ENCODE data around the gene WDR54. TPM values are rescaled to one million over a fixed set of nuclear protein-coding genes. Genes with fewer than 3 reads are reported as not detected.
"Not testable (repeated sequence)": the region's sequence is repeated elsewhere in the genome, so short reads cannot be mapped to it uniquely, and the experiment has no call there.

The WDR54 gene
- total and polyA plus RNA-seq, 4 donors = 15.4 to 42.3 (median 32.0) TPM

DNA sequence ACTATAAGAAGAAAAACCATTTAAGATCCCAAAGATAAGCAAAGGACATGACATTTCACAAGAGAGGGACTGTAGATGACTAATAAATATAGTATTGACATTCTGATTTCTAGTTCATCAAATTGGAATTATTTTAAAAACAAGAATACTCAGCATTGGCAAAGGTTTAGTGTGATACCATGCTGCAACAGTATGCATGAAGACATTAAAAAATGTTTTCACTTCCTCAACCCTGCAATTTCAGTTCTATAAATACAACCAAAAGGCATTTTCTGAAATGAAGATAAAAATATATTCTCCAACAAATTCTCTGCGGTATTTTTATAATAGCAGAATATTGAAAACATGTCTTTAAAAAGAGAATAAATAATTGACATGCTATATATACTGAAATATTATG is 2.2 kb upstream of the WDR54 start:
- no peak for TF ChIP-seq CTCF (IDR thresholded peaks at IDR 0.05; ENCODE audit: control extremely low read depth, extremely low read depth)
- no peak overlapping the region for H3K9ac ChIP-seq (ENCODE audit: insufficient read depth in 1 of 2, low read length in 2 of 2)
- H3K4me1 ChIP-seq (ENCODE audit: control insufficient read depth in 5 of 5, insufficient read depth in 5 of 5, low read length in 5 of 5) = peaks cover 0 to 24% (median 0%) of the 10 kb centered on the region in 5 donors
- H3K4me3 ChIP-seq = no peak overlapping the region
- ATAC-seq (ENCODE audit: insufficient read depth, low FRiP score) = no peak
- H3K36me3 ChIP-seq (ENCODE audit: control insufficient read depth in 4 of 4, insufficient read depth in 4 of 4, low read length in 4 of 4) = no peaks in the 10 kb centered on the region
- no peak for DNase-seq
- no peaks in the 10 kb centered on the region for H3K27me3 ChIP-seq (ENCODE audit: control insufficient read depth in 3 of 3, insufficient read depth in 3 of 3, low read length in 2 of 3)
- WGBS, 2 donors = 71 to 80% methylated on average over 1 of the region's 1 CpG
- H3K9me3 ChIP-seq (ENCODE audit: control insufficient read depth in 4 of 4, insufficient read depth in 3 of 4, low read length in 3 of 4) = no peaks in the 10 kb centered on the region
- no peak overlapping the region for H3K27ac ChIP-seq (ENCODE audit: low read depth in 1 of 2, low read length in 1 of 2)

- Histone ChIP-seq H3K4me1 (ENCODE audit: control insufficient read depth in 5 of 5, insufficient read depth in 5 of 5, low read length in 5 of 5) (peaks cover 0 to 18% (median 0%) of the 10 kb centered on the region in 5 donors), H3K27me3 (ENCODE audit: control insufficient read depth in 3 of 3, insufficient read depth in 3 of 3, low read length in 2 of 3) (no peaks in the 10 kb centered on the region), H3K27ac (ENCODE audit: low read depth in 1 of 2, low read length in 1 of 2) (no peak overlapping the region), H3K36me3 (ENCODE audit: control insufficient read depth in 4 of 4, insufficient read depth in 4 of 4, low read length in 4 of 4) (peaks cover 0 to under 1% (median 0%) of the 10 kb centered on the region in 4 donors), H3K4me3 (no peak overlapping the region), H3K9me3 (ENCODE audit: control insufficient read depth in 4 of 4, insufficient read depth in 3 of 4, low read length in 3 of 4) (no peaks in the 10 kb centered on the region), H3K9ac (ENCODE audit: insufficient read depth in 1 of 2, low read length in 2 of 2) (no peak overlapping the region)
- 60 to 74% methylated on average over 2 of the region's 2 CpGs for WGBS, 2 donors
- DNase-seq = no peak
- no peak for ATAC-seq (ENCODE audit: insufficient read depth, low FRiP score)
- TF ChIP-seq CTCF (IDR thresholded peaks at IDR 0.05; ENCODE audit: control extremely low read depth, extremely low read depth) = no peak
Observed at GRCh38 chr2:74420006-74420405, 1.5 kb upstream of the WDR54 start.

DNA sequence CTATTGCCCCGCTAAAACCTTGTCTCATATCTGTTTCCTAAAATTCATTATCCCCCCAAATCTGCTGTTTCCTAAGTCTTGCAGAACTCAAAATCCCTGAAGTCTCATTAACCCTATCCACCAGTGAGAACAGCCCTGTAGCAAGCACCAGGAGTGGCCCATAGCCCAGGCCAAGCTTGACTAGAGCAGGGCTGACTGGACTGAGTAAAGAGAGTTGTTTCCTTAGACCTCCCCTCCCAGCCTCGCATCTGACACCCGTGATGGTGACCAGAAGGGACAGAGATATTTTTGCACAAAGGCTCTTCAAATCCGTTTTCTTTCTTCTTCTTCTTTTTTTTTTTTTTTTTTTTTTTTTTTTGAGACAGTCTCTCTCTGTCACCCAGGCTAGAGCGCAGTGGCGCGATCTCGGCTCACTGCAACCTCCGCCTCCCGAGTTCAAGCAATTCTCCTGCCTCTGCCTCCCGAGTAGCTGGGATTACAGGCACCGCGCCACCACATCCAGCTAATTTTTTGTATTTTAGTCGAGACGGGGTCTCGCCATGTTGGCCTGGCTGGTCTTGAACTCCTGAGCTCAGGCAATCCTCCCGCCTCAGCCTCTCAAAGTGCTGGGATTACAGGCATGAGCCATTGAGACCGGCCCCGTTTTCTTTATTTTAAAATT is 957 bp upstream of the WDR54 start:
- not testable (repeated sequence) for H3K27ac ChIP-seq (ENCODE audit: low read depth in 1 of 2, low read length in 1 of 2); H3K4me3 ChIP-seq; ATAC-seq (ENCODE audit: insufficient read depth, low FRiP score); H3K27me3 ChIP-seq (ENCODE audit: control insufficient read depth in 3 of 3, insufficient read depth in 3 of 3, low read length in 2 of 3); H3K9ac ChIP-seq (ENCODE audit: insufficient read depth in 1 of 2, low read length in 2 of 2); H3K9me3 ChIP-seq (ENCODE audit: control insufficient read depth in 4 of 4, insufficient read depth in 3 of 4, low read length in 3 of 4); DNase-seq; H3K36me3 ChIP-seq (ENCODE audit: control insufficient read depth in 4 of 4, insufficient read depth in 4 of 4, low read length in 4 of 4)
- H3K4me1 ChIP-seq (ENCODE audit: control insufficient read depth in 5 of 5, insufficient read depth in 5 of 5, low read length in 5 of 5) = peaks cover 0 to 12% (median 0%) of the 10 kb centered on the region in 5 donors
- WGBS, 2 donors = 76 to 84% methylated on average over 19 of the region's 19 CpGs

GRCh38 chr2:74423231-74424095 is 1.9 kb downstream of the WDR54 start:
- peaks cover 0 to 20% (median 7%) of the 10 kb centered on the region in 4 donors for H3K36me3 ChIP-seq (ENCODE audit: control insufficient read depth in 4 of 4, insufficient read depth in 4 of 4, low read length in 4 of 4)
- H3K27me3 ChIP-seq (ENCODE audit: control insufficient read depth in 3 of 3, insufficient read depth in 3 of 3, low read length in 2 of 3) = no peaks in the 10 kb centered on the region
- DNase-seq = no peak
- no peaks in the 10 kb centered on the region for H3K9me3 ChIP-seq (ENCODE audit: control insufficient read depth in 4 of 4, insufficient read depth in 3 of 4, low read length in 3 of 4)
- no peak overlapping the region for H3K9ac ChIP-seq (ENCODE audit: insufficient read depth in 1 of 2, low read length in 2 of 2)
- peaks cover 0 to 4% (median 0%) of the 10 kb centered on the region in 5 donors for H3K4me1 ChIP-seq (ENCODE audit: control insufficient read depth in 5 of 5, insufficient read depth in 5 of 5, low read length in 5 of 5)
- H3K27ac ChIP-seq (ENCODE audit: low read depth in 1 of 2, low read length in 1 of 2) = no peak overlapping the region
- no peak for TF ChIP-seq CTCF (IDR thresholded peaks at IDR 0.05; ENCODE audit: control extremely low read depth, extremely low read depth)
- ATAC-seq (ENCODE audit: insufficient read depth, low FRiP score) = no peak
- 81 to 85% methylated on average over 9 of the region's 9 CpGs for WGBS, 2 donors
- H3K4me3 ChIP-seq = no peak overlapping the region
